CD14-positive monocyte (primary cell): ENCODE measurements around the gene AGFG2. TPM values are rescaled to one million over a fixed set of nuclear protein-coding genes. Genes with fewer than 3 reads are reported as not detected.
A peak's percentile ranks its signal among the peaks of the same experiment; 100 is the strongest.

Experiments
- DNase-seq, 3 donors: peaks; one replicate each; pipeline ENCODE4 v3.0.0-alpha.2; 2011 to 2022
- H2AFZ ChIP-seq: 2 replicates; pipeline ENCODE4 v1.6.0; 2012; ENCODE audit warnings: mild to moderate bottlenecking, low read depth, low read length, inconsistent platforms; ENCODE audit not compliant: insufficient read depth, poor library complexity, severe bottlenecking
- H3K27ac ChIP-seq, 2 donors: 1 replicate in 1 of 2; 2 replicates in 1 of 2; pipeline ENCODE4 v1.5.1; 2012 to 2013; ENCODE audit warnings: low read length in 2 of 2, control low read depth in 1 of 2, inconsistent platforms in 1 of 2, low read depth in 1 of 2, mild to moderate bottlenecking in 1 of 2
- H3K27me3 ChIP-seq, 2 donors: one replicate each; pipeline versions ENCODE4 v1.6.0 to v1.6.1; 2011 to 2013; ENCODE audit warnings: low read length in 2 of 2; ENCODE audit not compliant: control insufficient read depth in 2 of 2, insufficient read depth in 2 of 2
- H3K36me3 ChIP-seq, 2 donors: replicated peaks in 1 of 2; 1 replicate in 1 of 2; 2 replicates in 1 of 2; pipeline versions ENCODE4 v1.5.1 to v1.6.1; 2012 to 2013; ENCODE audit warnings: low read length in 2 of 2, control low read depth in 1 of 2, inconsistent platforms in 1 of 2, mild to moderate bottlenecking in 1 of 2; ENCODE audit not compliant: insufficient read depth in 2 of 2, control insufficient read depth in 1 of 2
- H3K4me1 ChIP-seq, 2 donors: 1 replicate in 1 of 2; 2 replicates in 1 of 2; pipeline versions ENCODE4 v1.5.1 to v1.6.1; 2012 to 2013; ENCODE audit warnings: low read length in 2 of 2, control low read depth in 1 of 2, inconsistent platforms in 1 of 2, mild to moderate bottlenecking in 1 of 2, moderate library complexity in 1 of 2; ENCODE audit not compliant: insufficient read depth in 2 of 2, control insufficient read depth in 1 of 2
- H3K4me2 ChIP-seq: replicated peaks from 2 replicates; pipeline ENCODE3; 2012; ENCODE audit warnings: low read length, moderate library complexity, mild to moderate bottlenecking; ENCODE audit not compliant: poor library complexity, severe bottlenecking; ENCODE audit errors: extremely low read depth
- H3K4me3 ChIP-seq, 3 experiments: fragments of 200-600 bp in 1 of 3; sonication (generic) in 1 of 3; replicated peaks in 1 of 3; 1 replicate in 2 of 3; 2 replicates in 1 of 3; pipeline ENCODE4 v1.5.1; 2011 to 2013; ENCODE audit warnings: low read length in 3 of 3, mild to moderate bottlenecking in 3 of 3, control low read depth in 2 of 3, low read depth in 2 of 3, inconsistent platforms in 1 of 3, moderate library complexity in 1 of 3
- H3K79me2 ChIP-seq: 2 replicates; pipeline ENCODE4 v1.6.0; 2012; ENCODE audit warnings: mild to moderate bottlenecking, control low read depth, inconsistent platforms, low read length, moderate library complexity; ENCODE audit not compliant: insufficient read depth
- H3K9ac ChIP-seq: 2 replicates; pipeline ENCODE4 v1.6.0; 2017; ENCODE audit warnings: low read length, mild to moderate bottlenecking; ENCODE audit not compliant: insufficient read depth, poor library complexity, severe bottlenecking
- H3K9me3 ChIP-seq, 2 donors: replicated peaks in 1 of 2; 1 replicate in 1 of 2; 2 replicates in 1 of 2; pipeline versions ENCODE4 v1.5.1 to v1.6.1; 2012 to 2013; ENCODE audit warnings: low read length in 2 of 2, control low read depth in 1 of 2; ENCODE audit not compliant: control insufficient read depth in 1 of 2, insufficient read depth in 1 of 2
- H4K20me1 ChIP-seq: 2 replicates; pipeline ENCODE4 v1.6.0; 2012; ENCODE audit warnings: mild to moderate bottlenecking, low read length, control low read depth, moderate library complexity; ENCODE audit not compliant: insufficient read depth
- H3K27ac Mint-ChIP-seq, 7 donors: one replicate each; pipeline ENCODE4 v1.8.0; 2020; ENCODE audit warnings: mild to moderate bottlenecking in 7 of 7, mixed read lengths in 7 of 7, moderate library complexity in 6 of 7, inconsistent platforms in 2 of 7
- H3K27me3 Mint-ChIP-seq, 3 donors: one replicate each; pipeline ENCODE4 v1.8.0; 2021 to 2022; ENCODE audit warnings: low read depth in 3 of 3, mild to moderate bottlenecking in 3 of 3, mixed read lengths in 3 of 3, moderate library complexity in 3 of 3, inconsistent platforms in 1 of 3
- H3K36me3 Mint-ChIP-seq, 2 donors: one replicate each; pipeline ENCODE4 v1.8.0; 2020; ENCODE audit warnings: mixed read lengths in 2 of 2, inconsistent platforms in 1 of 2, mild to moderate bottlenecking in 1 of 2
- H3K4me1 Mint-ChIP-seq: one replicate; pipeline ENCODE4 v1.8.0; 2020; ENCODE audit warnings: mild to moderate bottlenecking, mixed read lengths
- H3K4me3 Mint-ChIP-seq, 2 donors: one replicate each; pipeline ENCODE4 v1.8.0; 2020; ENCODE audit warnings: mild to moderate bottlenecking in 2 of 2, mixed read lengths in 2 of 2, moderate library complexity in 1 of 2
- H3K9me3 Mint-ChIP-seq, 7 donors: one replicate each; pipeline ENCODE4 v1.8.0; 2020 to 2022; ENCODE audit warnings: mixed read lengths in 7 of 7, mild to moderate bottlenecking in 6 of 7, moderate library complexity in 6 of 7, inconsistent platforms in 2 of 7
- WGBS: methylation state at CpG from one replicate; pipeline ENCODE4 v1.1.5; 2013; ENCODE audit warnings: missing lambda C conversion rate; ENCODE audit not compliant: insufficient coverage; 5-methylcytosine and 5-hydroxymethylcytosine counted together
- intact Hi-C, 2 donors: fragments of 100-400 bp; cut with micrococcal nuclease; formaldehyde crosslinking; loops; one replicate each; pipeline versions ENCODE4 v1.15.0 to v1.15.1; 2023
- polyA plus RNA-seq, 3 donors: library from polyadenylated mRNA; depleted of rRNA in 1 of 3; unstranded in 2 of 3; stranded (reverse) in 1 of 3; fragments of 300-500 nt in 2 of 3; fragments of >200 nt in 1 of 3; fragmentation: Illumina TruSeq in 2 of 3; gene quantifications; 1 replicate in 2 of 3; 2 replicates in 1 of 3; pipeline ENCODE4 v1.2.3, GENCODE V29; 2012 to 2021
- TF ChIP-seq, protein P1 (sequence below): fragments of 200-600 bp; IDR thresholded peaks from one replicate; pipeline ENCODE4 v1.8.0; 2022; ENCODE audit warnings: antibody characterized with exemption, mild to moderate bottlenecking

AGFG2 gene
- polyA plus RNA-seq, 3 donors: 1.3 to 1.8 (median 1.8) TPM

DNA sequence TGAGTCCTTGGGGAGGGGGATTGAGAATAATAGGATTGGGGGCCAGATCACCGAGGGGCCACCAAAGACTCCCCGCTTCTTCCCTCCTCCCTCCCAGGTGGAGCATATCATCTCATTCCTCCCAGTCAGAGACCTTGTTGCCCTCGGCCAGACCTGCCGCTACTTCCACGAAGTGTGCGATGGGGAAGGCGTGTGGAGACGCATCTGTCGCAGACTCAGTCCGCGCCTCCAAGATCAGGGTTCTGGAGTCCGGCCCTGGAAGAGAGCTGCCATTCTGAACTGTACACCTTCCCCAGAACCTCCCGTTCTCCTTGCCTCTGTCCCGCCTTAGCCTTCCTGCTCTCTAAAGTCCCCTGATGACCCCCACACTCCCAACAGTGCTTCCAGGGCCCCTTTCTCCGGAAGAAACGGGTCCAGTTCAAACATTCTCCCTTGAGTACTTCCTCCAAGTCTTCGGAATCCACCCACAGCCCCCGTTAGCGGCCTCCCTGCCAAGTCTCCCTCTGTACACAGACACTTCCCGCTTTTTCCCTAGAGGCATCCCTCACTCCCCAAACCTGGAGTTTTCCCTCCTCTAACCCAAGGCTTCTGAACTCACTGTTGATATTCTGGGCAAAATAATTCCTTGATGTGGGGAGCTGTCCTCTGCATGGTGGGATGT is 51.2 kb downstream of the AGFG2 start:
- TF ChIP-seq, protein P1, sequence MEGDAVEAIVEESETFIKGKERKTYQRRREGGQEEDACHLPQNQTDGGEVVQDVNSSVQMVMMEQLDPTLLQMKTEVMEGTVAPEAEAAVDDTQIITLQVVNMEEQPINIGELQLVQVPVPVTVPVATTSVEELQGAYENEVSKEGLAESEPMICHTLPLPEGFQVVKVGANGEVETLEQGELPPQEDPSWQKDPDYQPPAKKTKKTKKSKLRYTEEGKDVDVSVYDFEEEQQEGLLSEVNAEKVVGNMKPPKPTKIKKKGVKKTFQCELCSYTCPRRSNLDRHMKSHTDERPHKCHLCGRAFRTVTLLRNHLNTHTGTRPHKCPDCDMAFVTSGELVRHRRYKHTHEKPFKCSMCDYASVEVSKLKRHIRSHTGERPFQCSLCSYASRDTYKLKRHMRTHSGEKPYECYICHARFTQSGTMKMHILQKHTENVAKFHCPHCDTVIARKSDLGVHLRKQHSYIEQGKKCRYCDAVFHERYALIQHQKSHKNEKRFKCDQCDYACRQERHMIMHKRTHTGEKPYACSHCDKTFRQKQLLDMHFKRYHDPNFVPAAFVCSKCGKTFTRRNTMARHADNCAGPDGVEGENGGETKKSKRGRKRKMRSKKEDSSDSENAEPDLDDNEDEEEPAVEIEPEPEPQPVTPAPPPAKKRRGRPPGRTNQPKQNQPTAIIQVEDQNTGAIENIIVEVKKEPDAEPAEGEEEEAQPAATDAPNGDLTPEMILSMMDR: no peak
- Mint-ChIP-seq H3K4me3 (peak overlapping the region; percentile 52 to 78), H3K4me1 (peaks cover 18% of the 10 kb centered on the region), H3K27ac (peak overlapping the region in 1 of 7 donors; percentile 52), H3K9me3 (peaks cover 0 to 3% (median 0%) of the 10 kb centered on the region in 7 donors), H3K27me3 (peaks cover 12 to 25% (median 20%) of the 10 kb centered on the region in 3 donors), H3K36me3 (peaks cover 0 to 3% of the 10 kb centered on the region in 2 donors)
- Histone ChIP-seq H3K4me3 (no peak overlapping the region), H3K79me2 (peaks cover 8% of the 10 kb centered on the region), H3K27me3 (peaks cover 0 to 14% of the 10 kb centered on the region in 2 donors), H3K36me3 (no peaks in the 10 kb centered on the region), H4K20me1 (peaks cover 7% of the 10 kb centered on the region), H2AFZ (peak overlapping the region; percentile 13), H3K4me1 (peaks cover 12 to 15% of the 10 kb centered on the region in 2 donors), H3K9me3 (no peaks in the 10 kb centered on the region), H3K27ac (no peak overlapping the region), H3K4me2 (no peak overlapping the region), H3K9ac (no peak overlapping the region)
- intact Hi-C loops: no loop called here
- 17% methylated on average over 8 of the region's 20 CpGs for WGBS
- DNase-seq: no peak

DNA sequence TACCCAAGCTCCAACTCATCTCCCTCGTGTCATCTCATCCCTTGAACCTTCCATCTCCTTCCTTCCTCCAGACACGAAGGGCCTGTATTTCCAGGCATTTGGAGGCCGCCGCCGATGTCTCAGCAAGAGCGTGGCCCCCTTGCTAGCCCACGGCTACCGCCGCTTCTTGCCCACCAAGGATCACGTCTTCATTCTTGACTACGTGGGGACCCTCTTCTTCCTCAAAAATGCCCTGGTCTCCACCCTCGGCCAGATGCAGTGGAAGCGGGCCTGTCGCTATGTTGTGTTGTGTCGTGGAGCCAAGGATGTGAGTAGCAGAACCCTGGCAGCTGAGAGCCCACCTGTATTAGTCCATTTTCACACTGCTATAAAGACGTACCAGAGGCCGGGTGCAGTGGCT is 52.6 kb downstream of the AGFG2 start:
- no peaks in the 10 kb centered on the region for H3K36me3 ChIP-seq
- H3K9me3 Mint-ChIP-seq: peaks cover 0 to 3% (median 0%) of the 10 kb centered on the region in 7 donors
- peaks cover 0 to 14% of the 10 kb centered on the region in 2 donors for H3K27me3 ChIP-seq
- H4K20me1 ChIP-seq: no peaks in the 10 kb centered on the region
- H3K4me3 Mint-ChIP-seq: no peak overlapping the region
- H3K4me1 ChIP-seq: peaks cover 11 to 12% of the 10 kb centered on the region in 2 donors
- no peaks in the 10 kb centered on the region for H3K9me3 ChIP-seq
- WGBS: 92% methylated on average over 10 of the region's 17 CpGs
- no peak overlapping the region for H3K27ac ChIP-seq
- intact Hi-C loops: no loop called here
- TF ChIP-seq, protein P1: no peak
- H3K4me1 Mint-ChIP-seq: peaks cover 16% of the 10 kb centered on the region
- H3K27ac Mint-ChIP-seq: peak overlapping the region in 1 of 7 donors; percentile 49
- peaks cover 12 to 25% (median 22%) of the 10 kb centered on the region in 3 donors for H3K27me3 Mint-ChIP-seq
- H3K4me3 ChIP-seq: no peak overlapping the region
- H2AFZ ChIP-seq: no peak overlapping the region
- peaks cover 0 to 3% of the 10 kb centered on the region in 2 donors for H3K36me3 Mint-ChIP-seq
- no peak overlapping the region for H3K9ac ChIP-seq
- H3K79me2 ChIP-seq: no peaks in the 10 kb centered on the region
- no peak overlapping the region for H3K4me2 ChIP-seq
- DNase-seq: no peak
